Panc1 (cell line): ENCODE data around the gene JAG1. TPM values are rescaled to one million over a fixed set of nuclear protein-coding genes. Genes with fewer than 3 reads are reported as not detected.

Experiments used
- ATAC-seq: fragments of 200-7000 bp; cut with Tn5 transposase; 2 replicates; pipeline ENCODE4 v1.9.1; 2020; ENCODE audit warnings: mild to moderate bottlenecking, moderate library complexity
- BruUV-seq: library from RNA; stranded (reverse); fragments of 400-500 nt; replicated peaks from 2 replicates; lab custom pipeline; 2021; lab: Mats Ljungman, UMichigan
- CTCF ChIA-PET: fragments of 300-600 bp; sonication (Branson Sonifier 250); formaldehyde crosslinking; loops from one replicate; lab custom pipeline; 2022; ENCODE audit warnings: antibody characterized with exemption; lab: Charles Lee
- POLR2A ChIA-PET: fragments of 300-600 bp; sonication (Branson Sonifier 250); formaldehyde crosslinking; loops from one replicate; lab custom pipeline; 2022; ENCODE audit warnings: antibody characterized with exemption; lab: Charles Lee
- DNase-seq: peaks from one replicate; pipeline ENCODE4 v3.0.0-alpha.2; 2010; ENCODE audit warnings: low read depth, low spot score
- H3K27ac ChIP-seq: 2 replicates; pipeline ENCODE4 v1.5.1; 2011; ENCODE audit warnings: mild to moderate bottlenecking, low read length, inconsistent platforms
- H3K27me3 ChIP-seq: fragments of 200-500 bp; sonication (Bioruptor generic); 2 replicates; pipeline ENCODE4 v1.6.0; 2014; ENCODE audit warnings: low read length, inconsistent platforms; ENCODE audit not compliant: control insufficient read depth, insufficient read depth
- H3K36me3 ChIP-seq: fragments of 200-500 bp; sonication (Bioruptor generic); 2 replicates; pipeline ENCODE4 v1.5.1; 2014; ENCODE audit warnings: inconsistent platforms, mild to moderate bottlenecking, low read length, moderate library complexity; ENCODE audit not compliant: control insufficient read depth, insufficient read depth
- H3K4me1 ChIP-seq: 2 replicates; pipeline ENCODE4 v1.5.1; 2011; ENCODE audit warnings: inconsistent platforms, mild to moderate bottlenecking, low read length, moderate library complexity; ENCODE audit not compliant: control insufficient read depth, insufficient read depth
- H3K4me3 ChIP-seq, 2 experiments: 2 replicates each; pipeline ENCODE4 v1.5.1; 2011 to 2012; ENCODE audit warnings: low read depth in 2 of 2, low read length in 2 of 2, mild to moderate bottlenecking in 2 of 2, inconsistent platforms in 1 of 2, moderate library complexity in 1 of 2
- H3K9me3 ChIP-seq: fragments of 200-500 bp; sonication (Bioruptor generic); 2 replicates; pipeline ENCODE4 v1.5.1; 2014; ENCODE audit warnings: low read depth, mild to moderate bottlenecking, inconsistent platforms, low read length, moderate library complexity; ENCODE audit not compliant: control insufficient read depth, insufficient read depth
- CTCF ChIP-seq: fragments of 450-650 bp; IDR thresholded peaks from 2 replicates; pipeline ENCODE4 v1.5.1; 2017; ENCODE audit warnings: mild to moderate bottlenecking
- POLR2AphosphoS5 ChIP-seq: IDR thresholded peaks from 2 replicates; pipeline ENCODE4 v1.6.1; 2012; ENCODE audit warnings: mild to moderate bottlenecking, low read depth, low read length, moderate library complexity
- REST ChIP-seq, 2 experiments: IDR thresholded peaks; 2 replicates each; pipeline ENCODE4 v1.6.1; 2011 to 2012; ENCODE audit warnings: low read depth in 2 of 2, control low read depth in 1 of 2, low read length in 1 of 2, mild to moderate bottlenecking in 1 of 2, moderate library complexity in 1 of 2; ENCODE audit not compliant: insufficient read depth in 1 of 2
- SIN3A ChIP-seq: IDR thresholded peaks from 2 replicates; pipeline ENCODE4 v1.6.1; 2012; ENCODE audit warnings: low read depth, mild to moderate bottlenecking, low read length, moderate library complexity, borderline replicate concordance; ENCODE audit not compliant: insufficient read depth
- TCF7L2 ChIP-seq: IDR thresholded peaks from 2 replicates; pipeline ENCODE4 v1.6.1; 2011; ENCODE audit warnings: mild to moderate bottlenecking, low read depth, low read length, inconsistent platforms
- in situ Hi-C: cut with HindIII; loops from 2 replicates; pipeline ENCODE4 v1.10.0; 2016; ENCODE audit warnings: low sequenced_read_pairs, low pct_unique_long_range_greater_than_20kb
- intact Hi-C: fragments of 100-400 bp; cut with micrococcal nuclease; formaldehyde crosslinking; loops from one replicate; pipeline ENCODE4 v1.10.0; 2022; ENCODE audit not compliant: unreplicated experiment
- total RNA-seq: library from RNA; stranded (reverse); gene quantifications from one replicate; pipeline ENCODE4 v1.2.1, GENCODE V29; 2021; ENCODE audit not compliant: unreplicated experiment

The JAG1 gene
- total RNA-seq, 1 experiment from 2014 or later, result 21.2 TPM

- Histone ChIP-seq H3K27me3 (no peaks in the 10 kb centered on the region), H3K4me1 (no peaks in the 10 kb centered on the region), H3K36me3 (peaks cover 21% of the 10 kb centered on the region), H3K9me3 (no peaks in the 10 kb centered on the region), H3K27ac (no peak overlapping the region), H3K4me3 (no peak overlapping the region)
- ATAC-seq, result no peak
- DNase-seq, result no peak
- CTCF ChIA-PET, result no interaction called here
- no TSS peak for BruUV-seq
- intact Hi-C loops, result no loop called here
- TF ChIP-seq REST (IDR thresholded peaks at IDR 0.05; ENCODE audit: insufficient read depth in 1 of 2, low read depth in 2 of 2, low read length in 1 of 2) (no peak), TCF7L2 (no peak)
- POLR2A ChIA-PET, result no interaction called here
- in situ Hi-C loops, result no loop called here
Measured at GRCh38 chr20:10649080-10649796, 24.6 kb downstream of the JAG1 start.

GRCh38 chr20:10648651-10649050, 25.1 kb downstream of the JAG1 start:
- TF ChIP-seq REST (IDR thresholded peaks at IDR 0.05; ENCODE audit: insufficient read depth in 1 of 2, low read depth in 2 of 2, low read length in 1 of 2) (no peak), CTCF (no peak), POLR2AphosphoS5 (no peak), SIN3A (no peak), TCF7L2 (no peak)
- in situ Hi-C loops, result no loop called here
- ChIA-PET POLR2A (no interaction called here), CTCF (no interaction called here)
- intact Hi-C loops, result no loop called here
- Histone ChIP-seq H3K9me3 (no peaks in the 10 kb centered on the region), H3K27ac (no peak overlapping the region), H3K36me3 (peaks cover 21% of the 10 kb centered on the region), H3K4me1 (no peaks in the 10 kb centered on the region), H3K27me3 (no peaks in the 10 kb centered on the region), H3K4me3 (no peak overlapping the region)
- DNase-seq (no peak), ATAC-seq (no peak)
- no TSS peak for BruUV-seq
